Eye (tissue), 1 donor: Measurements from ENCODE around the gene CYB5R4.

ENCODE experiments used
- DNase-seq: peaks from one replicate; pipeline ENCODE4 v3.0.0-alpha.2; 2015

Gene CYB5R4, protein sequence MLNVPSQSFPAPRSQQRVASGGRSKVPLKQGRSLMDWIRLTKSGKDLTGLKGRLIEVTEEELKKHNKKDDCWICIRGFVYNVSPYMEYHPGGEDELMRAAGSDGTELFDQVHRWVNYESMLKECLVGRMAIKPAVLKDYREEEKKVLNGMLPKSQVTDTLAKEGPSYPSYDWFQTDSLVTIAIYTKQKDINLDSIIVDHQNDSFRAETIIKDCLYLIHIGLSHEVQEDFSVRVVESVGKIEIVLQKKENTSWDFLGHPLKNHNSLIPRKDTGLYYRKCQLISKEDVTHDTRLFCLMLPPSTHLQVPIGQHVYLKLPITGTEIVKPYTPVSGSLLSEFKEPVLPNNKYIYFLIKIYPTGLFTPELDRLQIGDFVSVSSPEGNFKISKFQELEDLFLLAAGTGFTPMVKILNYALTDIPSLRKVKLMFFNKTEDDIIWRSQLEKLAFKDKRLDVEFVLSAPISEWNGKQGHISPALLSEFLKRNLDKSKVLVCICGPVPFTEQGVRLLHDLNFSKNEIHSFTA

GRCh38 chr6:83859410-83860358 lies at the start of gene CYB5R4:
Gene CYB5R4, plus strand, starts transcription at chr6:83859689. Its CDS starts 94 bp downstream, at chr6:83859783.
- DNase-seq, result peak; percentile 98

DNA sequence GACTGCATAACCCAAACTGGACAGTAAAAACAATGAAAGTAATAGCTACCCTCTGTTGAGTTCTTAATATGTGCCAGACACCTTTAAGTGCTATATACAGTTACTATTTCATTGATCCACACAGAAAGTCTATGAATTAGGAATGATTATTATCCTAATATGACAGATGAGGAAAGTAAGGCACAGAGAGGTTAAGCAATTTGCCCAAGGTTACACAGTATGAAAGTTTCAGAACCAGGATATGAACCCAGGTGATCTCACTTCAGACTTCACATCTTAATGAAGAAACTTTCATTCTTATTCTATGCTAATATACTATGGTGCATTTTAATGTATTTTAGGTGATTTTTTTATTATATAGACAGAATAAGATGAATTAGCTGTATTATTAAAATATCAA lies 46.9 kb upstream of the CYB5R4 start:
- DNase-seq, result no peak

DNA sequence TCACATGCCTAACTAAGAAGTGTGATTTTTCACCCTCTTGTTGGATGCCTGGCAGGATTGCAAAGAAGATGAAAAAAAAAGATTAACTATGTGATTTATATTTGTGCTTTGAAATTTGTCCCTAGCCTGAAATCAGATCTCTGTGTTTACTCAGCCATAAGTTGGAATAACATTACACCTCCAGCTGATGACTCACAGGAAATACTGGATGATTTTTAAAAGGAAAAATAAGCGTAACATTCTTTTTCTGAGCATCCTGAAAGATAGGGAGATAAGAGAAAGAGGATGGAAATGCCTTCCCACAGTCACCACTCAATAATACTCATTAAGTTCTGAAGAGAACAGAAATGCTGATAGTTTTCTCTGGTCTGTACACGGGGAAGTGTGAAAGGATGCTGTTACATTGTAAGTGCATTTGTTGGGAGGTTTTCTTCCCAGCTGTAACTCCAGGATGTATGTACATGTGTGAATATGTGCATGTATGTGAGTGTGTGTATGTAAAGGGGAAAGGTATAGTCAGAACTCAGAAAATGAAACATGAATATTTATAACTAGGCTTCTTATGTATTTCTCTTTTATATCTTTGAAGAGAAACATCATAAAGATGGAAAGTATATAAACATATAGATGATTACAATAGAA lies 43.7 kb upstream of the CYB5R4 start:
- peak; percentile 6 for DNase-seq

- DNase-seq, result no peak
Observed at GRCh38 chr6:83822629-83823169, 36.8 kb upstream of the CYB5R4 start.

DNA sequence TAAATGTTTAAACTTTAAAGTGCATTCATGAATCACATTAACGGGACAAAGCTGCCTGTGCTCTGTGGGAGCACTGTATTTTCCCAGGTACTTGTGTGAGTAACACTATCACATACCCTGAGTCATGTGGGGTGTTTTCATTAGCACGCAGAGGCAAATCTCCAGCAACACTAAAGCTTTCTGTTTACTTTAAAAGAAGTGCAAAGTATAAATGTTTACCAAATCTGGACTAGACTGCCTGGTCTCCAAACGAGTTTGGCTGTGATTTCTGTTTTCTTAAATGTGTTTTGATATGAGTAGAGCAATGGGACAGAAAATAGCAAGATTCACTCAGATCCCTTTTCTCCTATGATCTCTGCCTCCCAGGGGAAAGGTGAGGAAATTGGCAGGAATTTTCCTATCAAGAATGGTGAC lies 35.1 kb upstream of the CYB5R4 start:
- no peak for DNase-seq

DNA sequence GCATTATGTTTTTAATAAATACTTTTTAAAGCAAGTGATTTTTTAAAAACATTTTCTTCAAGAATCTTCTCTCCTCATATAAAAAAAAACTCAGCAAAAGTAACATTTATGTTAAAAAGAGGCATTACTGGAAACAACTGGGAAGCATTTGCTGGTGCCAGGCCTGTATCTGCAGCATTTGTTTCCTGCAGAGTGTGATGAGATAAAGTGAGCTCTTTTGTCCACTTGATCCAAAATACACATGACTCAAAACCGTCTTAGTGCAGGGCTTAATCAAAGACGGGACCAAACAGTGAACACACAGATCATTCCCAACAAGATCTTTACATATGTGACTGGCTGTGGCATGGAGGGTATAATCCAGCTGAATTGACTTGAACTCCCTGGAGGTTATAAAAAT lies 34.7 kb upstream of the CYB5R4 start:
- no peak for DNase-seq

GRCh38 chr6:83827050-83827449 lies 32.4 kb upstream of the CYB5R4 start:
- no peak for DNase-seq

DNA sequence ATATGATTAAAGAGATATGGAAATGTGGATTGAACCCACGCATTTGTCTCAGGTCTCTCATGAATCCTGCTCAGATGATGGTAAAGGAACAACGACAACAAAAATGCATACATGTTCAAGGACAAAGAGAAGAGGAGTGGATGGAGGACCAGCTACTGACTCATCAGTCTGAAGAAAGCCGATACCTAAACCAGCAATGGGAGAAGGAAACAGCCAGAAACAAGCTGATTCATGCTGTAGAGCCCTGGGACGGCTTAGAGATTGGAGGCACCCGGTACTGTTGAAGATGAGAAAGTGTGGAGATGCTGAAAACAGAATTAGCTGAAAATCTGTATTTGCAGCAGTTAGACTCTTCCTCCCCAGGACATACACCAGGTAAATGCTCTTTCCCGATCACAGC lies 20.8 kb upstream of the CYB5R4 start:
- no peak for DNase-seq

DNA sequence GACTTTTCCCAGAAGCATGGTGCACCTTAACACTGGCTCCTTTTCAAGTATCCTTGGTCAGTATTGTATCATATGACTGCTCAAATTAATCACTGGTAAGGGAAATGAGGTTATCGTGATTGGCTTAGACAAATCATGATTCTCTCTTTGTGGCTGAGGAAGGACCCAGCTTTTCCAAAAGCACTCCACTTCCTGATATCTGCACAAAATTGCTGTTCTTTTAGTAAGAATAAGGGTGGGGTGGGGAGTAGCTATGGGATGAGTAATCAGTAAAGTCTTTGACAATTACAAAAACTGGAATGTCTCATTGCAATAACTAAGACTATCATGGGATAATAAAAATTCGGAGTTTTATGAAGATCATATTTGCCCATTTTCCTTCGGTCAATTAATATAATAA lies 15.3 kb upstream of the CYB5R4 start:
- no peak for DNase-seq

DNA sequence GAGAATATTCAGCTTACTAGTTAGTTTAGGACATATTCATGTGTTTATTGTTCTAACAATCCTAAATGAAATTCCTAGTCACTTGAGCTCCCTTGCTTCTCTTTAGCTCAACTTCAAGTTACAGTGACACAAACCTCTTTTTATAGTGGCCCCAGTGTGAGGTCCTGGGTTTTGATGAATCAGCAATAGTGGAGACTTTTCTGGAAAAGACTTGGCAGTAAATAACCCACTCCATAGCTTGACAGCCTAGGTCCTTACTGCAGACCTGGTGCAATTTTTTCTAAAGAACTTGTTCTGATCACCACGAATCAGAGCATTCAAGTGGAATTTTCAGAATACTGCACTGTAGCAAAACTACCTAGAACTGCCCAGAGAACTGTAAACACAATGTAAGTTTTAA lies 13.2 kb upstream of the CYB5R4 start:
- no peak for DNase-seq

DNA sequence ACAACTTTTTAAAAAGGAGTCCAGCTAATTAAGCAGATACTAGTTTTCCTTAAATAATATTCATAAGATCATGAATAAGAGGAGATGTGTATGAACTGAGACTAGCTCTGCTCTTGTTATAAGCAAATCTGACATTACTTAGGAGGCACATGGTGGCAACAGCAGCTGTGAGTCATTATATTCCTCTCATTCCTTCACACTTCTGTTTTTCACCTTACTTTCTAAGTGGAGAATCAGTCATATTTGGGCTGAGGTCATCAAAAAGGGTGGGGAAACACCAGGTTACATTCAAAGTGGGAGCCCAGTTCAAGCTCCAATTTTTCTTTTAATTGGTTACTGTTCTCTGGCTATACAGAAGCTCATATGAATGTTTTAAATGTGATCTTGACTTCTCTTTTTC lies 12.3 kb upstream of the CYB5R4 start:
- no peak for DNase-seq

DNA sequence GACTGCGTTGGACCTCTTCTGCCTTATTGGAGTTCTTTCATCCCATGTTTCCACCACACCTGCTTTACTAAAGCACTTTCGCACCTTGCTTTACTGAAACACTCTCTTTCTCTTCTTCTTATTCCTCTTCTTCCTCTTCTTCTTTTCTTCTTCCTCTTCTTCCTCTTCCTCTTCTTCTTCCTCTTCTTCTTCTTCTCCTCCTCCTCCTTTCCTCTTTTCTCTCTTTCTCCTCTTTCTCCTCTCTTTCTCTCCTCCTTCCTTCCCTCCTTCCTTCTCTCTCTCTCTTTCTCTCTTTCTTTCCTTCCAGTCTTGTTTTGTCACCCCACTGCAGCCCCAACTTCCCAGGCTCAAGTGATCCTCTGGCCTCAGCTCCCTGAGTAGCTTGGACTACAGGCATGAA lies 10.4 kb upstream of the CYB5R4 start:
- no peak for DNase-seq

GRCh38 chr6:83849610-83850009 lies 9.9 kb upstream of the CYB5R4 start:
- no peak for DNase-seq

- no peak for DNase-seq
Observed at GRCh38 chr6:83852528-83853177, 6.8 kb upstream of the CYB5R4 start.

GRCh38 chr6:83853178-83854000 lies 6.1 kb upstream of the CYB5R4 start, which contains the start of gene RIPPLY2:
Gene RIPPLY2, plus strand, starts transcription at chr6:83853360. Its CDS starts 57 bp downstream, at chr6:83853417.
- DNase-seq, result peak; percentile 86

- no peak for DNase-seq
Observed at GRCh38 chr6:83854001-83854501, 5.4 kb upstream of the CYB5R4 start.

GRCh38 chr6:83854766-83855165 lies 4.7 kb upstream of the CYB5R4 start:
- DNase-seq, result no peak

DNA sequence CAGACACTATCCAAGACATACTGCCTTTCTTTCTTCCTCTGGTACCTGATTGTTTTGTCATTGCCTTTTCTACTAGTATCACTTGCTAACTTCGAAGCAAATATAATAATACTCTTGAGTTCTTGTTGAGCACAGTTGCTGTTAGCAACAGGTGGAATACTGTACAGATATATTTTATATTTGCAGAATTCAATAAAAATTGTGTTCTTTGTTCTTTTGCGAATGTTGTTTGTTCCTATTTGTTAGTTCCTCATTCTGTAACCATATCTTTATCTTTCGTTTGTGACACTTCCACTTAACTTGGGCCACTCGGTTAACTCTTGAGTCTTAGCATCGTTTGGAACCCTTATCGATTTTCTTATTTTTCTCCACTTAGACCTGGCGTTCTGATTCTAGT lies 868 bp downstream of the CYB5R4 start:
- DNase-seq, result no peak

DNA sequence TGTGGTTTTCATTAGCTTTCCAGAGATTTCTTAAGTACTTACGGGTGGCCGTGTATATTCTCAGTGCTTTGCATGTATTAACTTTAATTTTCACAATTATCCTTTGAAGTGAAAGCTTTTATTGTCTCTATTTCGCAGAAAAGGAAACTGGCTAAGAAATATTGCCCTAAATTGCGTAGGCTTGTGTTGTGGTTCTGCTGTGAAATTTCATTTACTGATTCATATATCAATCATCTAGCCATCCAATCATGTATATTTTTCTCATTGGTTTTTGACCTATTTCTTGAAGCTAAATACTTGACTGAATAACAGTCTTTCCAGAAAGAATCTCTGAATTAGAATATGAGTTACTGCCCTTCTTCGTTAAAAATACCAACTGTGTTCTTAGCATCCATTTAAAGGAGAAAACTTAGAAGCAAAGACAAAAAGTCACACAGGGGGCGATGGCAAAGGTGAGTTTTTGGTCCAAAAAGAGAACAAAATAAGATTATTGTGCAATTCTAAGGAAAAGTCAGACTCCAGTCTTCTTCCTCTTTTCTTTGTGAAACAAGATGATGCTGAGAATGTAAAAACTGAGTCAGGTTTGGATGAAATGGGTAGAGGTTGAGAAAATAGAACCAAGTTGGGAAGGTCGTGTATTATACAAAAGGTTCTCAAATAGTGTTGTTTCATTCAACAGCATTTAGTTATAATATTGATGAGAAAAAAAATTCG lies 1.4 kb downstream of the CYB5R4 start:
- no peak for DNase-seq

- DNase-seq, result no peak
Observed at GRCh38 chr6:83862776-83863471, 3.4 kb downstream of the CYB5R4 start.
